Left hindlimb (tissue), 1 donor: Measurements from ENCODE around the gene MYCBPAP.

Experiments used
- DNase-seq: peaks from one replicate; pipeline ENCODE4 v3.0.0-alpha.2; 2018

MYCBPAP gene

GRCh38 chr17:50540560-50541401, 32.5 kb downstream of the MYCBPAP start:
- DNase-seq = no peak

GRCh38 chr17:50541402-50541715, 33.1 kb downstream of the MYCBPAP start:
- no peak for DNase-seq

- peak; percentile 91 for DNase-seq
Measured at GRCh38 chr17:50541716-50542688, 33.8 kb downstream of the MYCBPAP start.

- no peak for DNase-seq
Measured at GRCh38 chr17:50542795-50543774, 34.8 kb downstream of the MYCBPAP start.

GRCh38 chr17:50544516-50544915, 36.3 kb downstream of the MYCBPAP start:
- DNase-seq = no peak

GRCh38 chr17:50545311-50545710, 37.1 kb downstream of the MYCBPAP start:
- DNase-seq = no peak

GRCh38 chr17:50546701-50547034, 38.4 kb downstream of the MYCBPAP start:
- no peak for DNase-seq

- DNase-seq = peak; percentile 93
Measured at GRCh38 chr17:50547035-50547735, 38.9 kb downstream of the MYCBPAP start, which contains the start of gene SPATA20. TSS of gene SPATA20 (plus strand) at chr17:50547174. CDS start at chr17:50547209, 35 bp downstream.

- DNase-seq = no peak
Measured at GRCh38 chr17:50547736-50548083, 39.5 kb downstream of the MYCBPAP start.

GRCh38 chr17:50548831-50549230, 40.6 kb downstream of the MYCBPAP start:
- no peak for DNase-seq

- DNase-seq = no peak
Measured at GRCh38 chr17:50549256-50549941, 41.2 kb downstream of the MYCBPAP start.

GRCh38 chr17:50549969-50550368, 41.7 kb downstream of the MYCBPAP start:
- no peak for DNase-seq

- DNase-seq = peak; percentile 82
Measured at GRCh38 chr17:50550661-50551432, 42.6 kb downstream of the MYCBPAP start.

GRCh38 chr17:50551433-50551815, 43.2 kb downstream of the MYCBPAP start:
- no peak for DNase-seq

- no peak for DNase-seq
Measured at GRCh38 chr17:50551884-50552283, 43.6 kb downstream of the MYCBPAP start.

- no peak for DNase-seq
Measured at GRCh38 chr17:50554201-50554600, 46.0 kb downstream of the MYCBPAP start.

- peak; percentile 64 for DNase-seq
Measured at GRCh38 chr17:50556803-50557202, 48.6 kb downstream of the MYCBPAP start.

GRCh38 chr17:50557630-50558029, 49.4 kb downstream of the MYCBPAP start:
- no peak for DNase-seq

GRCh38 chr17:50558091-50558490, 49.9 kb downstream of the MYCBPAP start:
- no peak for DNase-seq

- no peak for DNase-seq
Measured at GRCh38 chr17:50558581-50558940, 50.3 kb downstream of the MYCBPAP start.
